WTC11 (cell line): ENCODE measurements around the gene DNAAF9. TPM values are rescaled to one million over a fixed set of nuclear protein-coding genes. Genes with fewer than 3 reads are reported as not detected.

ENCODE experiments used
- ATAC-seq: fragments of 200-7000 bp; cut with Tn5 transposase; 2 replicates; pipeline ENCODE4 v1.10.0; 2021; ENCODE audit warnings: mild to moderate bottlenecking, moderate library complexity
- CTCF ChIA-PET: fragments of 300-600 bp; sonication (Branson Sonifier 250); formaldehyde crosslinking; loops from one replicate; lab custom pipeline; 2021; ENCODE audit warnings: antibody characterized with exemption; lab: Charles Lee
- POLR2A ChIA-PET: fragments of 350-600 bp; sonication (Branson Sonifier 250); formaldehyde crosslinking; loops from one replicate; lab custom pipeline; 2021; ENCODE audit warnings: antibody characterized with exemption; lab: Charles Lee
- DNase-seq: peaks from one replicate; pipeline ENCODE4 v3.0.0; 2021; ENCODE audit warnings: low spot score
- H3K27ac Mint-ChIP-seq: 2 replicates; pipeline ENCODE4 v1.8.0; 2021; ENCODE audit warnings: mixed read lengths
- H3K27me3 Mint-ChIP-seq: 2 replicates; pipeline ENCODE4 v1.8.0; 2021; ENCODE audit warnings: low read depth, mild to moderate bottlenecking, moderate library complexity, mixed read lengths
- H3K36me3 Mint-ChIP-seq: 2 replicates; pipeline ENCODE4 v1.8.0; 2021; ENCODE audit warnings: mixed read lengths
- H3K4me1 Mint-ChIP-seq: 2 replicates; pipeline ENCODE4 v1.8.0; 2022; ENCODE audit warnings: mixed read lengths
- H3K4me3 Mint-ChIP-seq: 2 replicates; pipeline ENCODE4 v1.8.0; 2021; ENCODE audit warnings: mild to moderate bottlenecking, moderate library complexity, mixed read lengths
- H3K9me3 Mint-ChIP-seq: 2 replicates; pipeline ENCODE4 v1.8.0; 2021; ENCODE audit warnings: mixed read lengths
- ATF1 ChIP-seq: sonication (generic); formaldehyde crosslinking; IDR thresholded peaks from 2 replicates; pipeline ENCODE4 v1.8.1; 2023; ENCODE audit warnings: mild to moderate bottlenecking, moderate library complexity, missing genetic modification reagents
- CREB1 ChIP-seq: sonication (generic); formaldehyde crosslinking; IDR thresholded peaks from 2 replicates; pipeline ENCODE4 v1.8.0; 2023; ENCODE audit warnings: mild to moderate bottlenecking, missing genetic modification reagents
- CREM ChIP-seq: sonication (generic); formaldehyde crosslinking; IDR thresholded peaks from 2 replicates; pipeline ENCODE4 v1.8.1; 2022; ENCODE audit warnings: mild to moderate bottlenecking, missing genetic modification reagents, moderate library complexity
- ESRRA ChIP-seq: sonication (generic); formaldehyde crosslinking; IDR thresholded peaks from 2 replicates; pipeline ENCODE4 v1.8.1; 2022; ENCODE audit warnings: mild to moderate bottlenecking, missing genetic modification reagents, borderline replicate concordance
- GRHL2 ChIP-seq: fragments of 250-450 bp; sonication (Bioruptor Pico); IDR thresholded peaks from 2 replicates; pipeline ENCODE4 v1.8.0; 2022; ENCODE audit warnings: mild to moderate bottlenecking, moderate library complexity; ENCODE audit not compliant: insufficient replicate concordance, severe bottlenecking
- GTF2I ChIP-seq: fragments of 250-450 bp; sonication (Bioruptor Pico); conservative IDR thresholded peaks from 2 replicates; pipeline ENCODE4 v1.4.0; 2021; ENCODE audit warnings: mild to moderate bottlenecking
- JAZF1 ChIP-seq: fragments of 250-450 bp; sonication (Bioruptor Pico); IDR thresholded peaks from 2 replicates; pipeline ENCODE4 v1.9.0; 2021; ENCODE audit warnings: moderate library complexity, mild to moderate bottlenecking, inconsistent platforms
- MYBL2 ChIP-seq: sonication (generic); formaldehyde crosslinking; IDR thresholded peaks from 2 replicates; pipeline ENCODE4 v1.8.1; 2023; ENCODE audit warnings: mild to moderate bottlenecking, moderate library complexity, missing genetic modification reagents
- NR3C1 ChIP-seq: sonication (generic); formaldehyde crosslinking; conservative IDR thresholded peaks from 2 replicates; pipeline ENCODE4 v1.8.1; 2023; ENCODE audit warnings: low read depth, mild to moderate bottlenecking, missing genetic modification reagents
- ZNF121 ChIP-seq: sonication (generic); formaldehyde crosslinking; IDR thresholded peaks from 2 replicates; pipeline ENCODE4 v1.8.0; 2023; ENCODE audit warnings: missing genetic modification reagents
- ZNF416 ChIP-seq: fragments of 250-450 bp; sonication (Bioruptor Pico); IDR thresholded peaks from 2 replicates; pipeline ENCODE4 v1.9.0; 2021; ENCODE audit warnings: mild to moderate bottlenecking, inconsistent platforms
- total RNA-seq: library from RNA; stranded (reverse); gene quantifications from 3 replicates; pipeline ENCODE4 v1.2.3, GENCODE V29; 2021
- TF ChIP-seq, protein P1 (sequence below): sonication (generic); formaldehyde crosslinking; IDR thresholded peaks from 2 replicates; pipeline ENCODE4 v1.8.0; 2023; ENCODE audit warnings: missing genetic modification reagents
- TF ChIP-seq, protein P2 (sequence below): sonication (generic); formaldehyde crosslinking; IDR thresholded peaks from 2 replicates; pipeline ENCODE4 v1.8.1; 2022; ENCODE audit warnings: low read depth, missing genetic modification reagents, borderline replicate concordance
- TF ChIP-seq, protein P3 (sequence below): sonication (generic); formaldehyde crosslinking; IDR thresholded peaks from 2 replicates; pipeline ENCODE4 v1.8.1; 2023; ENCODE audit warnings: mild to moderate bottlenecking, moderate library complexity, missing genetic modification reagents
- TF ChIP-seq, protein P4 (sequence below): fragments of 250-450 bp; sonication (Bioruptor Pico); IDR thresholded peaks from 2 replicates; pipeline ENCODE4 v1.9.0; 2021; ENCODE audit warnings: moderate library complexity, mild to moderate bottlenecking, inconsistent platforms, borderline replicate concordance
- TF ChIP-seq, protein P5 (sequence below): sonication (generic); formaldehyde crosslinking; IDR thresholded peaks from 2 replicates; pipeline ENCODE4 v1.8.1; 2022; ENCODE audit warnings: missing genetic modification reagents, borderline replicate concordance
- TF ChIP-seq, protein P6 (sequence below): sonication (generic); formaldehyde crosslinking; IDR thresholded peaks from 2 replicates; pipeline ENCODE4 v1.8.0; 2023; ENCODE audit warnings: missing genetic modification reagents, mild to moderate bottlenecking, borderline replicate concordance
- TF ChIP-seq, protein P7 (sequence below): sonication (generic); formaldehyde crosslinking; IDR thresholded peaks from 2 replicates; pipeline ENCODE4 v1.8.1; 2023; ENCODE audit warnings: mild to moderate bottlenecking, missing genetic modification reagents, moderate library complexity

Gene DNAAF9
- total RNA-seq, 1 experiment from 2014 or later, result 6.3 TPM

DNA sequence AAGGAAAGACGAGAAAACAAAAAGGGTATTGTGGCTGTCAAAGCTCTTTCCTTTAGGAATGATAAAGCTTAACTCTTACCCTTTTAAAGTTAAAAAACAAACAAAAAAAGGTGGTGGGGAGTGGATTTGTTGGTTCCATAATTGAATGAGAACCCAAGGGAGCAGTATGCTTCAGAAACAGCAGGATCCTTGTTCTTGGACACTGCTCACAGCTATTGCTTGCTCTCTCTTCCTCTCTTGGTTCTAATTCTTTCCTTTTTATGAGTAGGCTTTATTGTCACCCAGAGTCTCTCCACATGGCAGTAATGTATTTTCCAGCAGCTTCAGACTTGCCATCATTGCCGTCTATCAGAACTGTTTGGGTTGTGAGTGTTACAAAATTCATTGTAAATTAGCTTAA is 44.7 kb upstream of the DNAAF9 start:
- H3K4me1 Mint-ChIP-seq, result peaks cover 6% of the 10 kb centered on the region
- ATAC-seq (no peak), DNase-seq (no peak)
- ChIA-PET CTCF (interaction anchor here (0.9 to 1.0 kb wide), 2 partner anchors 111 to 135 kb away, joined by 3 to 4 read pairs; no protein-coding TSS in a partner anchor), POLR2A (no interaction called here)
- H3K36me3 Mint-ChIP-seq, result no peaks in the 10 kb centered on the region
- H3K9me3 Mint-ChIP-seq, result no peaks in the 10 kb centered on the region
- TF ChIP-seq ATF1, result no peak
- no peak for TF ChIP-seq ZNF121 (CRISPR knock-in tag)
- TF ChIP-seq, protein P1, sequence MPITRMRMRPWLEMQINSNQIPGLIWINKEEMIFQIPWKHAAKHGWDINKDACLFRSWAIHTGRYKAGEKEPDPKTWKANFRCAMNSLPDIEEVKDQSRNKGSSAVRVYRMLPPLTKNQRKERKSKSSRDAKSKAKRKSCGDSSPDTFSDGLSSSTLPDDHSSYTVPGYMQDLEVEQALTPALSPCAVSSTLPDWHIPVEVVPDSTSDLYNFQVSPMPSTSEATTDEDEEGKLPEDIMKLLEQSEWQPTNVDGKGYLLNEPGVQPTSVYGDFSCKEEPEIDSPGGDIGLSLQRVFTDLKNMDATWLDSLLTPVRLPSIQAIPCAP (CRISPR knock-in tag), result no peak
- TF ChIP-seq, protein P2, sequence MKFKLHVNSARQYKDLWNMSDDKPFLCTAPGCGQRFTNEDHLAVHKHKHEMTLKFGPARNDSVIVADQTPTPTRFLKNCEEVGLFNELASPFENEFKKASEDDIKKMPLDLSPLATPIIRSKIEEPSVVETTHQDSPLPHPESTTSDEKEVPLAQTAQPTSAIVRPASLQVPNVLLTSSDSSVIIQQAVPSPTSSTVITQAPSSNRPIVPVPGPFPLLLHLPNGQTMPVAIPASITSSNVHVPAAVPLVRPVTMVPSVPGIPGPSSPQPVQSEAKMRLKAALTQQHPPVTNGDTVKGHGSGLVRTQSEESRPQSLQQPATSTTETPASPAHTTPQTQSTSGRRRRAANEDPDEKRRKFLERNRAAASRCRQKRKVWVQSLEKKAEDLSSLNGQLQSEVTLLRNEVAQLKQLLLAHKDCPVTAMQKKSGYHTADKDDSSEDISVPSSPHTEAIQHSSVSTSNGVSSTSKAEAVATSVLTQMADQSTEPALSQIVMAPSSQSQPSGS (CRISPR knock-in tag), result no peak
- TF ChIP-seq NR3C1 (CRISPR knock-in tag), result no peak
- no peaks in the 10 kb centered on the region; the same call in 1 of the 2 replicates for H3K27me3 Mint-ChIP-seq
- H3K27ac Mint-ChIP-seq, result no peak overlapping the region
- H3K4me3 Mint-ChIP-seq, result no peak overlapping the region

DNA sequence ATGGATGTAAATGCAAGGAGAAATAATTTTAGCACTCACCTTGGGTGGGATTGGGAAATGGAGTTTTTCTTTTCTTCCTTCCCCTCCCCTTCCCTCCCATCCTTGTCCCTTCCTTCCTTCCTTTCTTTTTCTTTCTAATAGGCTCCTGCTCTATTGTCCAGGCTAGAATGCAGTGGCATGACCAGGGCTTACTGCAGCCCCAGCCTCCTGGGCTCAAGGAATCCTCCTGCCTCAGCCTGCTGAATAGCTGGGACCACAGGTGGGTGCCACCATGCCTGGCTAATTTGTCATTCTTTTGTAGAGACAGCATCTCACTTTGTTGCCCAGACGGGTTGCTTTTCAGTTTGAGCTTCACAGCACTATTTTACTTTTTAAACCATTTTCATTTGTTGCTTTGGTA is 41.9 kb upstream of the DNAAF9 start:
- Mint-ChIP-seq H3K27me3 (peaks cover 2% of the 10 kb centered on the region; the same call in 1 of the 2 replicates), H3K4me3 (no peak overlapping the region)
- no peak for TF ChIP-seq MYBL2 (CRISPR knock-in tag)
- TF ChIP-seq, protein P3, sequence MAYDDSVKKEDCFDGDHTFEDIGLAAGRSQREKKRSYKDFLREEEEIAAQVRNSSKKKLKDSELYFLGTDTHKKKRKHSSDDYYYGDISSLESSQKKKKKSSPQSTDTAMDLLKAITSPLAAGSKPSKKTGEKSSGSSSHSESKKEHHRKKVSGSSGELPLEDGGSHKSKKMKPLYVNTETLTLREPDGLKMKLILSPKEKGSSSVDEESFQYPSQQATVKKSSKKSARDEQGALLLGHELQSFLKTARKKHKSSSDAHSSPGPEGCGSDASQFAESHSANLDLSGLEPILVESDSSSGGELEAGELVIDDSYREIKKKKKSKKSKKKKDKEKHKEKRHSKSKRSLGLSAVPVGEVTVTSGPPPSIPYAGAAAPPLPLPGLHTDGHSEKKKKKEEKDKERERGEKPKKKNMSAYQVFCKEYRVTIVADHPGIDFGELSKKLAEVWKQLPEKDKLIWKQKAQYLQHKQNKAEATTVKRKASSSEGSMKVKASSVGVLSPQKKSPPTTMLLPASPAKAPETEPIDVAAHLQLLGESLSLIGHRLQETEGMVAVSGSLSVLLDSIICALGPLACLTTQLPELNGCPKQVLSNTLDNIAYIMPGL (CRISPR knock-in tag), result no peak
- TF ChIP-seq, protein P4, sequence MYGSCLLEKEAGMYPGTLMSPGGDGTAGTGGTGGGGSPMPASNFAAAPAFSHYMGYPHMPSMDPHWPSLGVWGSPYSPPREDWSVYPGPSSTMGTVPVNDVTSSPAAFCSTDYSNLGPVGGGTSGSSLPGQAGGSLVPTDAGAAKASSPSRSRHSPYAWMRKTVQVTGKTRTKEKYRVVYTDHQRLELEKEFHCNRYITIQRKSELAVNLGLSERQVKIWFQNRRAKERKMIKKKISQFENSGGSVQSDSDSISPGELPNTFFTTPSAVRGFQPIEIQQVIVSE (CRISPR knock-in tag), result no peak
- TF ChIP-seq ESRRA (CRISPR knock-in tag), result no peak
- TF ChIP-seq GTF2I (CRISPR knock-in tag), result no peak
- TF ChIP-seq NR3C1 (CRISPR knock-in tag), result no peak
- TF ChIP-seq CREB1 (CRISPR knock-in tag), result no peak
- TF ChIP-seq ZNF416 (CRISPR knock-in tag), result no peak

DNA sequence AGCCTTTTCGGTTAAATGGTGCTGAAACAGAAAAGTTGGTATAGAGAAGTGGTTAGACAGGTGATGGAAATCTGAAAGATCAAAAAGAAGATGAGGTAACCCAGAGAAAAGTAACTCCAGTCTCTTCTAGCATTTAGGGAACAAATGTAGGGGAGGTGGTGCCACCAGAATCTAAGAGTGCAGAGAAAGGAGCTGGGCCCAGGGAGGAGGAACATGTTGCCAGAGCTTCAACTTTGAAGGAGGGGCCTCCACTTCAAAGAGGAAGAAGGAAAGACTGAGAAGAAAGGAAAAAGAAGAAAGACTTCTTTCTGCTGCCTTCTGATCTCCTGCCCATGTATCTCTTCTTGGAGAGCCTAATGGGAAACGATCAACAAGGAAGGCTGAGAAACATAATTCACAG is 39.9 kb upstream of the DNAAF9 start:
- CTCF ChIA-PET, result no interaction called here
- H3K4me3 Mint-ChIP-seq, result no peak overlapping the region
- H3K27me3 Mint-ChIP-seq, result peaks cover 2% of the 10 kb centered on the region; the same call in 1 of the 2 replicates
- ATAC-seq (no peak), DNase-seq (no peak)
- peaks cover 2% of the 10 kb centered on the region; the same call in 1 of the 2 replicates for H3K4me1 Mint-ChIP-seq
- no peak overlapping the region for H3K27ac Mint-ChIP-seq
- H3K36me3 Mint-ChIP-seq, result no peaks in the 10 kb centered on the region
- no peaks in the 10 kb centered on the region for H3K9me3 Mint-ChIP-seq
- POLR2A ChIA-PET, result interaction anchor here (0.6 kb wide), 1 partner anchor 224 kb away, joined by 4 read pairs; no protein-coding TSS in a partner anchor
- TF ChIP-seq GTF2I (CRISPR knock-in tag) (no peak), JAZF1 (CRISPR knock-in tag) (no peak), CREM (CRISPR knock-in tag) (no peak), GRHL2 (no peak)
- TF ChIP-seq, protein P5, sequence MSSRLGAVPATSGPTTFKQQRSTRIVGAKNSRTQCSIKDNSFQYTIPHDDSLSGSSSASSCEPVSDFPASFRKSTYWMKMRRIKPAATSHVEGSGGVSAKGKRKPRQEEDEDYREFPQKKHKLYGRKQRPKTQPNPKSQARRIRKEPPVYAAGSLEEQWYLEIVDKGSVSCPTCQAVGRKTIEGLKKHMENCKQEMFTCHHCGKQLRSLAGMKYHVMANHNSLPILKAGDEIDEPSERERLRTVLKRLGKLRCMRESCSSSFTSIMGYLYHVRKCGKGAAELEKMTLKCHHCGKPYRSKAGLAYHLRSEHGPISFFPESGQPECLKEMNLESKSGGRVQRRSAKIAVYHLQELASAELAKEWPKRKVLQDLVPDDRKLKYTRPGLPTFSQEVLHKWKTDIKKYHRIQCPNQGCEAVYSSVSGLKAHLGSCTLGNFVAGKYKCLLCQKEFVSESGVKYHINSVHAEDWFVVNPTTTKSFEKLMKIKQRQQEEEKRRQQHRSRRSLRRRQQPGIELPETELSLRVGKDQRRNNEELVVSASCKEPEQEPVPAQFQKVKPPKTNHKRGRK (CRISPR knock-in tag), result no peak
- TF ChIP-seq, protein P6, sequence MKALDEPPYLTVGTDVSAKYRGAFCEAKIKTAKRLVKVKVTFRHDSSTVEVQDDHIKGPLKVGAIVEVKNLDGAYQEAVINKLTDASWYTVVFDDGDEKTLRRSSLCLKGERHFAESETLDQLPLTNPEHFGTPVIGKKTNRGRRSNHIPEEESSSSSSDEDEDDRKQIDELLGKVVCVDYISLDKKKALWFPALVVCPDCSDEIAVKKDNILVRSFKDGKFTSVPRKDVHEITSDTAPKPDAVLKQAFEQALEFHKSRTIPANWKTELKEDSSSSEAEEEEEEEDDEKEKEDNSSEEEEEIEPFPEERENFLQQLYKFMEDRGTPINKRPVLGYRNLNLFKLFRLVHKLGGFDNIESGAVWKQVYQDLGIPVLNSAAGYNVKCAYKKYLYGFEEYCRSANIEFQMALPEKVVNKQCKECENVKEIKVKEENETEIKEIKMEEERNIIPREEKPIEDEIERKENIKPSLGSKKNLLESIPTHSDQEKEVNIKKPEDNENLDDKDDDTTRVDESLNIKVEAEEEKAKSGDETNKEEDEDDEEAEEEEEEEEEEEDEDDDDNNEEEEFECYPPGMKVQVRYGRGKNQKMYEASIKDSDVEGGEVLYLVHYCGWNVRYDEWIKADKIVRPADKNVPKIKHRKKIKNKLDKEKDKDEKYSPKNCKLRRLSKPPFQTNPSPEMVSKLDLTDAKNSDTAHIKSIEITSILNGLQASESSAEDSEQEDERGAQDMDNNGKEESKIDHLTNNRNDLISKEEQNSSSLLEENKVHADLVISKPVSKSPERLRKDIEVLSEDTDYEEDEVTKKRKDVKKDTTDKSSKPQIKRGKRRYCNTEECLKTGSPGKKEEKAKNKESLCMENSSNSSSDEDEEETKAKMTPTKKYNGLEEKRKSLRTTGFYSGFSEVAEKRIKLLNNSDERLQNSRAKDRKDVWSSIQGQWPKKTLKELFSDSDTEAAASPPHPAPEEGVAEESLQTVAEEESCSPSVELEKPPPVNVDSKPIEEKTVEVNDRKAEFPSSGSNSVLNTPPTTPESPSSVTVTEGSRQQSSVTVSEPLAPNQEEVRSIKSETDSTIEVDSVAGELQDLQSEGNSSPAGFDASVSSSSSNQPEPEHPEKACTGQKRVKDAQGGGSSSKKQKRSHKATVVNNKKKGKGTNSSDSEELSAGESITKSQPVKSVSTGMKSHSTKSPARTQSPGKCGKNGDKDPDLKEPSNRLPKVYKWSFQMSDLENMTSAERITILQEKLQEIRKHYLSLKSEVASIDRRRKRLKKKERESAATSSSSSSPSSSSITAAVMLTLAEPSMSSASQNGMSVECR, result no peak
- TF ChIP-seq, protein P7, sequence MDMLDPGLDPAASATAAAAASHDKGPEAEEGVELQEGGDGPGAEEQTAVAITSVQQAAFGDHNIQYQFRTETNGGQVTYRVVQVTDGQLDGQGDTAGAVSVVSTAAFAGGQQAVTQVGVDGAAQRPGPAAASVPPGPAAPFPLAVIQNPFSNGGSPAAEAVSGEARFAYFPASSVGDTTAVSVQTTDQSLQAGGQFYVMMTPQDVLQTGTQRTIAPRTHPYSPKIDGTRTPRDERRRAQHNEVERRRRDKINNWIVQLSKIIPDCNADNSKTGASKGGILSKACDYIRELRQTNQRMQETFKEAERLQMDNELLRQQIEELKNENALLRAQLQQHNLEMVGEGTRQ (CRISPR knock-in tag), result no peak

More for the DNA sequence above, 41.9 kb upstream of the DNAAF9 start:
- ChIA-PET POLR2A (no interaction called here), CTCF (no interaction called here)
- DNase-seq (no peak), ATAC-seq (peak; percentile 60)
- Mint-ChIP-seq H3K4me1 (peaks cover 2% of the 10 kb centered on the region; the same call in 1 of the 2 replicates), H3K9me3 (no peaks in the 10 kb centered on the region), H3K36me3 (no peaks in the 10 kb centered on the region), H3K27ac (no peak overlapping the region)
